Measurements from ENCODE around the gene WDR33. TPM values are rescaled to one million over a fixed set of nuclear protein-coding genes. Genes with fewer than 3 reads are reported as not detected.

Gene WDR33
- total and polyA plus RNA-seq, 2 experiments from 2014 or later = 16.9 to 43.8 TPM

GRCh38 chr2:127679680-127680361 lies 131.2 kb downstream of the WDR33 start:
- Histone ChIP-seq H3K36me3 (ENCODE audit: low read depth) (no peaks in the 10 kb centered on the region), H3K79me2 (ENCODE audit: insufficient read depth) (no peaks in the 10 kb centered on the region), H2AFZ (no peak overlapping the region), H3K4me1 (ENCODE audit: insufficient read depth) (0 out of 2 replicates have a peak, but pooled peaks cover 7% of the 10 kb centered on the region), H3K27ac (no peak overlapping the region), H3F3A (ENCODE audit: insufficient read depth) (peaks cover 7% of the 10 kb centered on the region; the same call in 1 of the 2 replicates), H3K4me3 (no peak overlapping the region), H3K9me2 (ENCODE audit: insufficient read depth) (no peaks in the 10 kb centered on the region), H4K20me1 (ENCODE audit: insufficient read depth) (no peaks in the 10 kb centered on the region), H3K4me2 (ENCODE audit: unreplicated experiment) (no peak overlapping the region), H3K9me3 (ENCODE audit: low read depth) (no peaks in the 10 kb centered on the region), H3K9ac (no peak overlapping the region), H3K27me3 (replicated peaks; ENCODE audit: insufficient read depth) (peaks cover 14% of the 10 kb centered on the region; the same call in 1 of the 2 replicates)
- 86 to 88% methylated on average over 15 of the region's 15 CpGs for WGBS, 2 experiments (ENCODE audit: low coverage in 1 of 2, low lambda C conversion rate in 2 of 2, missing lambda C conversion rate in 2 of 2)
- no peak for TF ChIP-seq EZH2phosphoT487 (IDR thresholded peaks at IDR 0.05; ENCODE audit: insufficient read depth, low read depth)
- TF ChIP-seq EZH2 (IDR thresholded peaks at IDR 0.05; ENCODE audit: insufficient read depth, poor library complexity, severe bottlenecking) = no peak
- in situ Hi-C loops (cut with MboI) = no loop called here
- no peak for DNase-seq

DNA sequence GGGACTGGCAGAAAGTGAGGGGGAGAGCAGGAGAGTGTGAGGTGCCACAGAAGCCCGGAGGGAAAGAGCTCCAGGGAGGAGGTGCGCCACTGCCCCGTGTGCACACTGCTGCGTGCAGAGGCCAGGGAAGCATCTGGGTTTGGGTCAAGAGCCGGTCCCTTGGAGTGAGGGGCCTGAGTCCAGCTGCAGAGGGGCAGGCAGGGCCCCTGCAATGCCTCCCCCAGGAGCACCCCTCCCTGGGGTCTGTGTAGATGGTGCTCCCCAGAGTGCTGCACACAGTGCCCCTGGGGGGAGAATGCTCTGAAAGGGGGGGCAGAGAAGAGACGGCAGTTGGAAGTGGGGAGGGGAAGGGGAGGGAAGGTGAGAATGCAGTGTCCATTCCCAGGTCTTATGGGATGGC lies 132.0 kb downstream of the WDR33 start:
- H3K27ac ChIP-seq = no peak overlapping the region
- H3K36me3 ChIP-seq (ENCODE audit: low read depth) = no peaks in the 10 kb centered on the region
- no peak overlapping the region for H3K4me2 ChIP-seq (ENCODE audit: unreplicated experiment)
- no peak for DNase-seq
- H3K4me3 ChIP-seq = no peak overlapping the region
- H2AFZ ChIP-seq = no peak overlapping the region
- TF ChIP-seq EZH2phosphoT487 (IDR thresholded peaks at IDR 0.05; ENCODE audit: insufficient read depth, low read depth) = no peak
- no peak for TF ChIP-seq EZH2 (IDR thresholded peaks at IDR 0.05; ENCODE audit: insufficient read depth, poor library complexity, severe bottlenecking)
- no peaks in the 10 kb centered on the region for H4K20me1 ChIP-seq (ENCODE audit: insufficient read depth)
- H3K79me2 ChIP-seq (ENCODE audit: insufficient read depth) = no peaks in the 10 kb centered on the region
- H3K4me1 ChIP-seq (ENCODE audit: insufficient read depth) = peaks cover 10% of the 10 kb centered on the region; the same call in 1 of the 2 replicates
- no peaks in the 10 kb centered on the region for H3K9me2 ChIP-seq (ENCODE audit: insufficient read depth)
- peaks cover 14% of the 10 kb centered on the region; the same call in 1 of the 2 replicates for H3K27me3 ChIP-seq (replicated peaks; ENCODE audit: insufficient read depth)
- H3K9ac ChIP-seq = no peak overlapping the region
- H3K9me3 ChIP-seq (ENCODE audit: low read depth) = no peaks in the 10 kb centered on the region
- in situ Hi-C loops (cut with MboI) = no loop called here
- WGBS, 2 experiments (ENCODE audit: low coverage in 1 of 2, low lambda C conversion rate in 2 of 2, missing lambda C conversion rate in 2 of 2) = 92 to 94% methylated on average over 5 to 6 of the region's 6 CpGs
- peaks cover 12% of the 10 kb centered on the region; the same call in 1 of the 2 replicates for H3F3A ChIP-seq (ENCODE audit: insufficient read depth)

- no peak overlapping the region for H2AFZ ChIP-seq
- H3K4me1 ChIP-seq (ENCODE audit: insufficient read depth) = peaks cover 14% of the 10 kb centered on the region
- no peaks in the 10 kb centered on the region for H3K36me3 ChIP-seq (ENCODE audit: low read depth)
- H3K79me2 ChIP-seq (ENCODE audit: insufficient read depth) = no peaks in the 10 kb centered on the region
- H3K9me3 ChIP-seq (ENCODE audit: low read depth) = no peaks in the 10 kb centered on the region
- TF ChIP-seq EZH2phosphoT487 (IDR thresholded peaks at IDR 0.05; ENCODE audit: insufficient read depth, low read depth) (no peak), EZH2 (IDR thresholded peaks at IDR 0.05; ENCODE audit: insufficient read depth, poor library complexity, severe bottlenecking) (no peak)
- 81 to 88% methylated on average over 10 of the region's 10 CpGs for WGBS, 2 experiments (ENCODE audit: low coverage in 1 of 2, low lambda C conversion rate in 2 of 2, missing lambda C conversion rate in 2 of 2)
- H3K9ac ChIP-seq = no peak overlapping the region
- H3K27ac ChIP-seq = no peak overlapping the region
- H3K27me3 ChIP-seq (replicated peaks; ENCODE audit: insufficient read depth) = peaks cover 14% of the 10 kb centered on the region; the same call in 1 of the 2 replicates
- in situ Hi-C loops (cut with MboI) = no loop called here
- H3K4me3 ChIP-seq = no peak overlapping the region
- H3K4me2 ChIP-seq (ENCODE audit: unreplicated experiment) = no peak overlapping the region
- H3K9me2 ChIP-seq (ENCODE audit: insufficient read depth) = no peaks in the 10 kb centered on the region
- DNase-seq = no peak
- peaks cover 14% of the 10 kb centered on the region; the same call in 1 of the 2 replicates for H3F3A ChIP-seq (ENCODE audit: insufficient read depth)
- no peaks in the 10 kb centered on the region for H4K20me1 ChIP-seq (ENCODE audit: insufficient read depth)
Observed at GRCh38 chr2:127678531-127678930, 132.4 kb downstream of the WDR33 start.

DNA sequence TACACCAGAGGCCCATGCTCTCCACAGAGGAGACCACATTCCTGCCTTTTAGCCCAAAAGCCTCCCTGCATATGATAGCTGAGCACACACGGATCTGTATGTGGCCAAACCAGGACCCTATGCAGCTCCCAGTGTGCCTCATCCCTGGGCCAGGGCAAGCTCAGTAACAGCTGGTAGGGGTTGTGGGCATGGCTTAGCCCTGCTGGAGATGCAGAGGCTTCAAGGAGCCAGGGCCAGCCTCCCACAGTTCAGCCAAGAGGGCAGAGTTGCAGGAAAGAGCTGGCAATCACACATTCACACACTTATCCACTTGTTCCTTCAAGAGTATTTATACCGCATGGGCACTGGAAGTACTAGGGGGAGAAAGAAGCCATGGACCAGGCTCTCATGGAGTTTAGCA lies 134.1 kb downstream of the WDR33 start:
- Histone ChIP-seq H3K27me3 (replicated peaks; ENCODE audit: insufficient read depth) (peaks cover 14% of the 10 kb centered on the region; the same call in 1 of the 2 replicates), H3K36me3 (ENCODE audit: low read depth) (no peaks in the 10 kb centered on the region), H3K4me1 (ENCODE audit: insufficient read depth) (peaks cover 25% of the 10 kb centered on the region), H3F3A (ENCODE audit: insufficient read depth) (peaks cover 14% of the 10 kb centered on the region), H3K79me2 (ENCODE audit: insufficient read depth) (no peaks in the 10 kb centered on the region), H4K20me1 (ENCODE audit: insufficient read depth) (no peaks in the 10 kb centered on the region), H3K27ac (no peak overlapping the region), H3K9me3 (ENCODE audit: low read depth) (no peaks in the 10 kb centered on the region), H3K9me2 (ENCODE audit: insufficient read depth) (no peaks in the 10 kb centered on the region), H3K4me3 (no peak overlapping the region), H3K9ac (no peak overlapping the region), H2AFZ (no peak overlapping the region), H3K4me2 (ENCODE audit: unreplicated experiment) (no peak overlapping the region)
- in situ Hi-C loops (cut with MboI) = no loop called here
- 67 to 69% methylated on average over 2 of the region's 2 CpGs for WGBS, 2 experiments (ENCODE audit: low coverage in 1 of 2, low lambda C conversion rate in 2 of 2, missing lambda C conversion rate in 2 of 2)
- no peak for DNase-seq
- TF ChIP-seq EZH2phosphoT487 (IDR thresholded peaks at IDR 0.05; ENCODE audit: insufficient read depth, low read depth) (no peak), EZH2 (IDR thresholded peaks at IDR 0.05; ENCODE audit: insufficient read depth, poor library complexity, severe bottlenecking) (no peak)

Measured in GM23248 (cell line).